ENCODE results near the gene CHTF18. TPM values are rescaled to one million over a fixed set of nuclear protein-coding genes. Genes with fewer than 3 reads are reported as not detected.

CHTF18 gene
- total RNA-seq, 1 experiment from 2014 or later = 154 TPM

DNA sequence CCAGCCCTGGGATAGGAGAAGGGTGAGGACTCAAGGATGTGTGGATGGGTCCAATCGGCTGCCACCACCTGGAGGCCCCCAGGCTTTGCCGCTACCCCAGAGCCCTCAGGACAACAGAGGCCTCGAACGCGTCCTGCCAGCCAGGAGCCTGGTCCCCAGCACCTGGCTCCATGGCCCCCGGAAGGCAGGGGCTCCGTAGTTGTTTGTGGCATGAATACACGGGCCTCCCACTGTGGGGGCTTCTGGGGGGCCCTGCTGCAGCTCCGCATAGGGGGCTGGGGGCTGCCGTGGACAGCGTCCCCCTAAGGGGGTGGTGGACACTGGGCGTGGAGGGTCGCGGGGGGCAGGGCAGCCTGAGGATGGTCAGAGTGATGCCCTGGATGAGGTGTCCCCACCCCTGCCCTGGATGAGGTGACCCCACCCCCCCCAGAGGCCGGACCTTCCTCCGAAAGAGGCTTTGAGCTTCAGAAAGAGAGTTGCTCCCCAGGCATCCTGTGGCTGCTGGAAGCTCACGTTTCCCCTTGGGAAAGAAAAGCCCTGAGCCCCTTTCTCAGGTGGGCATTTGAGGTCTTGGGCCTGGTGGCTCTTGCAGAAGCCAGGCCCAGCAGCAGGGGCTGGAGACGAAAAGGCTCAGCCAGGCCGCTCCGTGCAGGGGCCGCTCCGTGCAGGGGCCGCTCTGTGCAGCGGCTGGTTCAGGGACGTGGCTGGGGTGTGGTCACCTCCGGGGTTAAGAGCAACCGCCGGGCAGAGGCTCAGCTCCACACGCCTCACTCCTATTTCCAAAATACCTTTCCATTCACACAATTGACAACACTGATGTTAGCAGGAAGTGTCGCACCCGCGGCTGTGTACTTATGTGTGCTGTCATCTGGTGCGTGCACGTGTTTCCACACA lies 52.4 kb downstream of the CHTF18 start:
- no TSS peak for BruUV-seq (replicated peaks)
- intact Hi-C loops (cut with micrococcal nuclease; ENCODE audit: unreplicated experiment) = no loop called here
- H3K36me3 Mint-ChIP-seq (ENCODE audit: insufficient read depth, unreplicated experiment) = peaks cover 4% of the 10 kb centered on the region
- CTCF ChIA-PET = interaction anchor here (0.6 to 0.7 kb wide), 4 partner anchors 8 to 1212 kb away, joined by 3 to 5 read pairs (median 3); no protein-coding TSS in a partner anchor
- no peak for DNase-seq
- TF ChIP-seq, protein P1, sequence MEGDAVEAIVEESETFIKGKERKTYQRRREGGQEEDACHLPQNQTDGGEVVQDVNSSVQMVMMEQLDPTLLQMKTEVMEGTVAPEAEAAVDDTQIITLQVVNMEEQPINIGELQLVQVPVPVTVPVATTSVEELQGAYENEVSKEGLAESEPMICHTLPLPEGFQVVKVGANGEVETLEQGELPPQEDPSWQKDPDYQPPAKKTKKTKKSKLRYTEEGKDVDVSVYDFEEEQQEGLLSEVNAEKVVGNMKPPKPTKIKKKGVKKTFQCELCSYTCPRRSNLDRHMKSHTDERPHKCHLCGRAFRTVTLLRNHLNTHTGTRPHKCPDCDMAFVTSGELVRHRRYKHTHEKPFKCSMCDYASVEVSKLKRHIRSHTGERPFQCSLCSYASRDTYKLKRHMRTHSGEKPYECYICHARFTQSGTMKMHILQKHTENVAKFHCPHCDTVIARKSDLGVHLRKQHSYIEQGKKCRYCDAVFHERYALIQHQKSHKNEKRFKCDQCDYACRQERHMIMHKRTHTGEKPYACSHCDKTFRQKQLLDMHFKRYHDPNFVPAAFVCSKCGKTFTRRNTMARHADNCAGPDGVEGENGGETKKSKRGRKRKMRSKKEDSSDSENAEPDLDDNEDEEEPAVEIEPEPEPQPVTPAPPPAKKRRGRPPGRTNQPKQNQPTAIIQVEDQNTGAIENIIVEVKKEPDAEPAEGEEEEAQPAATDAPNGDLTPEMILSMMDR (IDR thresholded peaks at IDR 0.05; ENCODE audit: unreplicated experiment) = no peak
- H3K4me1 Mint-ChIP-seq (ENCODE audit: low read depth, unreplicated experiment) = no peaks in the 10 kb centered on the region
- peaks cover 74% of the 10 kb centered on the region for H3K27me3 Mint-ChIP-seq (ENCODE audit: unreplicated experiment)
- H3K9me3 Mint-ChIP-seq (ENCODE audit: low read depth, unreplicated experiment) = no peaks in the 10 kb centered on the region
- no peak overlapping the region for H3K27ac Mint-ChIP-seq (ENCODE audit: unreplicated experiment)
- H3K4me3 Mint-ChIP-seq (ENCODE audit: low read depth, unreplicated experiment) = no peak overlapping the region

DNA sequence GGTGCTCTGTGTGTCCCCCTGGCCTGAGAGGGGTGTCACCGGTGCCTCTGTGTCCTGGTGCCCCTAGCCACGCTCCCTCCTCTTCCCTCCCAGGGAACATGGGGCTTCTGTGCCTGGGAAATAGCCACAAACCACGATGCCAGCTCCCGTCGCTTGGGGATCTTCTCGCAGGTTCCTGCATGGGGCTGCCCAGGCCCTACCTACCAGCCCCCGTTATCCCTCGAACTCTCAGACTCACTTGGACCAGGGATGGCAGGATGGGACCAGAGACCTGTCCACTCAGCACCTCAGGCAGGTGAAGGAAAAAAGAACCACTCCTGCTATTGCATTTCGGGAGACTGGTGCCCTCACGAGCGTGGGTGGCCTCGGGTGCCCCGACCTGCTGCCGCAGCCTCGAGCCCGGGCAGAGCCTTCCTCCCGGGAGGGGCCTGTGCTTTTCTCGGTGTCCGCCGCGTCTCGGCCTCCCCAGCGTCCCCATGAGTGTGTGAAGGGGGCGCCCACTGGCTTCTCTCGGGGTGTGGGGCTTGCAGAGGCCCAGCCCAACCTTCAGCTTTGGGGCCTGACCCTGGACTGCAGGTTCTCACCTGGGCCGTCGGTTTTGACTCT lies 53.1 kb downstream of the CHTF18 start:
- Mint-ChIP-seq H3K4me1 (ENCODE audit: low read depth, unreplicated experiment) (no peaks in the 10 kb centered on the region), H3K27me3 (ENCODE audit: unreplicated experiment) (peaks cover 75% of the 10 kb centered on the region), H3K4me3 (ENCODE audit: low read depth, unreplicated experiment) (no peak overlapping the region), H3K27ac (ENCODE audit: unreplicated experiment) (no peak overlapping the region), H3K36me3 (ENCODE audit: insufficient read depth, unreplicated experiment) (peaks cover 4% of the 10 kb centered on the region), H3K9me3 (ENCODE audit: low read depth, unreplicated experiment) (no peaks in the 10 kb centered on the region)
- BruUV-seq (replicated peaks) = no TSS peak
- intact Hi-C loops (cut with micrococcal nuclease; ENCODE audit: unreplicated experiment) = no loop called here
- no peak for DNase-seq
- CTCF ChIA-PET = no interaction called here
- TF ChIP-seq, protein P1 (IDR thresholded peaks at IDR 0.05; ENCODE audit: unreplicated experiment) = no peak

- Mint-ChIP-seq H3K27ac (ENCODE audit: unreplicated experiment) (no peak overlapping the region), H3K4me1 (ENCODE audit: low read depth, unreplicated experiment) (no peaks in the 10 kb centered on the region), H3K27me3 (ENCODE audit: unreplicated experiment) (peaks cover 75% of the 10 kb centered on the region), H3K36me3 (ENCODE audit: insufficient read depth, unreplicated experiment) (peaks cover 4% of the 10 kb centered on the region), H3K4me3 (ENCODE audit: low read depth, unreplicated experiment) (no peak overlapping the region), H3K9me3 (ENCODE audit: low read depth, unreplicated experiment) (peaks cover under 1% of the 10 kb centered on the region)
- no TSS peak for BruUV-seq (replicated peaks)
- intact Hi-C loops (cut with micrococcal nuclease; ENCODE audit: unreplicated experiment) = no loop called here
- CTCF ChIA-PET = no interaction called here
- DNase-seq = no peak
- TF ChIP-seq, protein P1 (IDR thresholded peaks at IDR 0.05; ENCODE audit: unreplicated experiment) = no peak
Observed at GRCh38 chr16:842061-842476, 53.6 kb downstream of the CHTF18 start.

- no TSS peak for BruUV-seq (replicated peaks)
- CTCF ChIA-PET = no interaction called here
- Mint-ChIP-seq H3K27me3 (ENCODE audit: unreplicated experiment) (peaks cover 75% of the 10 kb centered on the region), H3K4me3 (ENCODE audit: low read depth, unreplicated experiment) (no peak overlapping the region), H3K4me1 (ENCODE audit: low read depth, unreplicated experiment) (no peaks in the 10 kb centered on the region), H3K27ac (ENCODE audit: unreplicated experiment) (no peak overlapping the region), H3K36me3 (ENCODE audit: insufficient read depth, unreplicated experiment) (peaks cover 4% of the 10 kb centered on the region), H3K9me3 (ENCODE audit: low read depth, unreplicated experiment) (peaks cover 3% of the 10 kb centered on the region)
- TF ChIP-seq, protein P1 (IDR thresholded peaks at IDR 0.05; ENCODE audit: unreplicated experiment) = no peak
- intact Hi-C loops (cut with micrococcal nuclease; ENCODE audit: unreplicated experiment) = no loop called here
- DNase-seq = no peak
Observed at GRCh38 chr16:842711-843560, 54.5 kb downstream of the CHTF18 start.
